GM15510 (cell line): Measurements from ENCODE around the gene MSANTD1.

Experiments used
- POLR2A ChIP-seq: IDR thresholded peaks from 3 replicates; pipeline ENCODE4 v1.6.1; 2011; ENCODE audit warnings: borderline replicate concordance; ENCODE audit not compliant: insufficient read length; ENCODE audit errors: extremely low read depth

MSANTD1 gene

DNA sequence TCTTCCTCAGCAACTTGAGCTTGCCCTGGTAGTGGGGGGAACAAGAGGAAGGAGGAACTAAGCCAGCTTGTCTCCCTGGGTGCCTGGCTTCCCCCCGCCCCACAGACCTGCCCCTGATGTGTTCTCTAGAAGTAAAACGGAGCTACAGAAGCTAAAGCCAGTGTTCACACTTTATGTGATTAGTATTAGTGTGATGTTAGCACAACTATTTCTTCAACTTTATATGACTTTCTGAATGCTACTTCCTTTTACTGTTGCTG, 54.5 kb downstream of the MSANTD1 start:
- TF ChIP-seq POLR2A, result no peak

DNA sequence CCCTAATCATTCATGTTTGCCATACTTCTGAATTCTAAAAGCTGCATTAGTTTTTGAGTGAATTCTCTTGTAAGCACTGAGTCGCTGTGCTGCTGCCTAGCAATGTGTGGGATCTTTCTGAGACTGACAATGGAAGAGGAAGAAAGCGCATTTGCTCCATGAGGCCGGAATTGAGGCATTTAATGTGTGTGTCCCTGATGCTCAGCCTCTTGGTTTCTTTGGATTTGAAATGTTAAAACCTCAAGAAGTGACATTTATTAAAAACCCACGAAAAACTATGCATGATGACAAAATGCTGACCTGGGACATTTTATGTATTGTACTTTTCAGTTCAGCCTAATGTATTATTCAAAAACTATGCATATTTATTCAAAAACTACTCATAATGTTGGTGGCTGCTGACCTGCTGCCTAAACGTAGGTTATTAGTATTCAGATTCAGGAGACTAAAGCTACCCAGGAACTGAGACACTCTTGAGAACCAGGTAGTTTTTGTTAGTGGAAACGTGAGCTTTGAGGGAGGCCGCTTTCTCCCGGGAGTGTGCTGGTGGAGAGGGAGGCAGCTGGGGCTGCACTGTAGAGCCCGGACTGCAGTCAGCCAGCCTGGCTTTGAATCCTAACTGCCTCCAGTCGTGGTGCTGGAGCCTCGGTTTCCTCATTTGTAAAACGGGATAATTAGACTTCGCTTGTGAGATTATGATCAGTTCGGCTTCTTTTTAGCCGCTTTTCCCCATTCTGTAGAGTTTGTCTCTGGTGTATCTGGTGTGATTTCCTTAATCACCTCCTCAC, 55.2 kb downstream of the MSANTD1 start:
- no peak for TF ChIP-seq POLR2A

DNA sequence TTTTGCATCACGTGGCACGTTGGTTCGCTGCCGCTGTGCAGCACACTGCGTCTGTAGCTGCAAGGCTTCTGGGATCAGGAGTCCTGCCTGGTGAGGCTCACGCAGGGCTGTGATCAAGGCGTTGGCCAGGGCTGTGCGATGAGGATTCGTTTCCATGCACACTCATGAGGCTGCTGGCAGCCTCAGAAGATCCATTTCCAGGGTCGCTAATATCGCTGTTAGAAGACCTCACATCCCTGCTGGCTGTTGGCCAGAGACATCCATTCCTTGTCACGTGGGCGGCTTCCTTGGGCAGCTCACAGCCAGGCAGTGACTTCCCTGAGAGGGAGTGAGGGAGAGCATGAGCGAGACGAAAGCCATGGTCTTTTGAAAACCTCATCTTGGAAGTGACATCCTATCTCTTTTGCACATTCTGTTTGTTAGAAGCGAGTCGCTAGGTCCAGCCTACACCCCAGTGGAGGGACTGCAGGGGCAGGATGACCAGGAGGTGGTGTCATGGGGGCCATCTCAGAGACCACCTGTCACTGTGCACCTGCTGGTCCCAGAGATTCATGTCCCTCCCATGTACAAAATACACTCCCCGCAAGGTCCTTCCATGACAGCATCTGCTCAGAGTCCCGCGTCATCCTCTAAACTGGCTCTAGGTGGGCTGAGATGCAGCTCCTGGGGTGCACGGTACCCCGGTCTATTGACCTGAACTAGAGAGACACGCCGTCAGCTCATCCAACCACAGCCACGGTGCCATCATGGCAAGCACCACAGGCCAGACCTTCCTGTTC, 56.1 kb downstream of the MSANTD1 start:
- TF ChIP-seq POLR2A, result no peak

DNA sequence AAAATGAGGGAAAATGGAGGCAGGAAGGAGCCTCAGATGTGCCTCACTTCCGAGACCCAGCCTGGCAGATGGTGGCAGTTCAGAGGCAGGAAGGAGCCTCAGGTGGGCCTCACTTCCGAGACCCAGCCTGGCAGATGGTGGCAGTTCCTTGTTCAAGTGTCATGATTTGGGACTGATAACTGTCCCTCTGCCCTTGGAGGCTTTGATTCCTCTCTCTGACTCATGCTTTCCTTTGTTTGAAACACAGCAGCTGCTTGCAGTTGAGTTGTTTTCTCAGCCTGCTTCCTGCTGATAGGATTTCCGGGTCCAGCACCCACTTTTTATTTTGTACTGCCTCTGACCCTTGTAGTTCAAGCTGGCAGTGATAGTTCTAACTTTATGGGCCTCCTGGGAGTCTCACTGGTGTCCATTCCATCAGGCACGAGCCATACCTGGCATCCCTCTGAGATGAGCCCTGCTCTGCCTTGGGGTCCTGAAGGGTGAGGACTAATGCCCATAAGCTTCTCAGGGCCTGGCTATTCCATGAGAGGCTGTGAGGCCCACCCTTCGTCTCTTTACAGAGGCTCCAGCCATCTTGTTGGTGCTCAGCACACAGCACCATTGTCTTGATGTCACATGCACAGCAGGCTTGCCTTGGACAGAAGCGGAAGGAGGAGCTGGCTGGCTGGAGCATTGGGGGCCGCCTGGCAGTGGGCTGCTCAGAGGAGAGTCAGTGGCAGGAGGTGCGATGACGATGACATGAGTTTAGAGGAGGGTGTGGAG, 56.8 kb downstream of the MSANTD1 start:
- no peak for TF ChIP-seq POLR2A
